Trophoblast cell (in vitro differentiated cells and primary cell): ENCODE measurements around the gene ATP5MK.

Experiments
- DNase-seq, 2 donors: peaks; one replicate each; pipeline ENCODE4 v3.0.0-alpha.2; 2016
- H2AFZ ChIP-seq: 2 replicates; pipeline ENCODE4 v1.6.1; 2013; ENCODE audit warnings: low read length, moderate library complexity, mild to moderate bottlenecking; ENCODE audit not compliant: insufficient read depth, poor library complexity
- H2AK5ac ChIP-seq: 2 replicates; pipeline ENCODE4 v1.6.1; 2013; ENCODE audit warnings: mild to moderate bottlenecking, low read length
- H2BK120ac ChIP-seq: 2 replicates; pipeline ENCODE4 v1.6.1; 2013; ENCODE audit warnings: low read length, mild to moderate bottlenecking, moderate library complexity; ENCODE audit not compliant: insufficient read depth, poor library complexity
- H2BK12ac ChIP-seq: 2 replicates; pipeline ENCODE4 v1.6.1; 2013; ENCODE audit warnings: mild to moderate bottlenecking, low read length, moderate library complexity
- H2BK5ac ChIP-seq: 2 replicates; pipeline ENCODE4 v1.6.1; 2013; ENCODE audit warnings: low read length, low read depth, moderate library complexity, mild to moderate bottlenecking; ENCODE audit not compliant: poor library complexity
- H3K14ac ChIP-seq: 2 replicates; pipeline ENCODE4 v1.6.1; 2013; ENCODE audit warnings: mild to moderate bottlenecking, low read length
- H3K18ac ChIP-seq: 2 replicates; pipeline ENCODE4 v1.6.1; 2013; ENCODE audit warnings: mild to moderate bottlenecking, low read length
- H3K23ac ChIP-seq: 2 replicates; pipeline ENCODE4 v1.6.1; 2013; ENCODE audit warnings: low read length
- H3K27ac ChIP-seq: 2 replicates; pipeline ENCODE4 v1.5.1; 2013; ENCODE audit warnings: low read depth, mild to moderate bottlenecking, inconsistent platforms, low read length, moderate library complexity
- H3K27me3 ChIP-seq: 2 replicates; pipeline ENCODE4 v1.6.1; 2013; ENCODE audit warnings: inconsistent platforms, mild to moderate bottlenecking, low read length, moderate library complexity; ENCODE audit not compliant: insufficient read depth
- H3K36me3 ChIP-seq, 2 experiments: 1 replicate in 1 of 2; 2 replicates in 1 of 2; pipeline ENCODE4 v1.6.1; 2013; ENCODE audit warnings: low read length in 2 of 2, mild to moderate bottlenecking in 2 of 2, moderate library complexity in 1 of 2; ENCODE audit not compliant: insufficient read depth in 2 of 2, control insufficient read depth in 1 of 2
- H3K4ac ChIP-seq: 2 replicates; pipeline ENCODE4 v1.6.1; 2013; ENCODE audit warnings: low read depth, mild to moderate bottlenecking, low read length, moderate library complexity
- H3K4me1 ChIP-seq, 2 experiments: 1 replicate in 1 of 2; 2 replicates in 1 of 2; pipeline ENCODE4 v1.6.1; 2013; ENCODE audit warnings: low read length in 2 of 2, mild to moderate bottlenecking in 2 of 2, moderate library complexity in 1 of 2; ENCODE audit not compliant: insufficient read depth in 2 of 2, control insufficient read depth in 1 of 2
- H3K4me2 ChIP-seq: 2 replicates; pipeline ENCODE4 v1.6.1; 2013; ENCODE audit warnings: inconsistent platforms, mild to moderate bottlenecking, low read length, moderate library complexity
- H3K4me3 ChIP-seq: 2 replicates; pipeline ENCODE4 v1.5.1; 2013; ENCODE audit warnings: mild to moderate bottlenecking, low read depth, low read length, inconsistent platforms
- H3K79me1 ChIP-seq: one replicate; pipeline ENCODE4 v1.6.1; 2013; ENCODE audit warnings: low read length
- H3K79me2 ChIP-seq: 2 replicates; pipeline ENCODE4 v1.6.1; 2013; ENCODE audit warnings: low read length, mild to moderate bottlenecking; ENCODE audit not compliant: control insufficient read depth, insufficient read depth, poor library complexity
- H3K9ac ChIP-seq: 2 replicates; pipeline ENCODE4 v1.6.1; 2013; ENCODE audit warnings: mild to moderate bottlenecking, low read length
- H3K9me3 ChIP-seq: 2 replicates; pipeline ENCODE4 v1.6.1; 2013; ENCODE audit warnings: low read depth, mild to moderate bottlenecking, control low read depth, inconsistent platforms, low read length; ENCODE audit not compliant: insufficient read depth
- H4K12ac ChIP-seq: 2 replicates; pipeline ENCODE4 v1.6.1; 2013; ENCODE audit warnings: low read depth, mild to moderate bottlenecking, low read length, moderate library complexity
- H4K8ac ChIP-seq: 2 replicates; pipeline ENCODE4 v1.6.1; 2013; ENCODE audit warnings: low read depth, mild to moderate bottlenecking, low read length, moderate library complexity
- H4K91ac ChIP-seq: one replicate; pipeline ENCODE4 v1.6.1; 2013; ENCODE audit warnings: low read depth, mild to moderate bottlenecking, low read length, moderate library complexity
- whole genome bisulfite sequencing: extraction: QIAGEN DNeasy Blood & Tissue Kit; methylation state at CpG from one replicate; pipeline ENCODE4 v1.1.7; 2013; ENCODE audit warnings: missing lambda C conversion rate; ENCODE audit not compliant: insufficient read length, insufficient coverage; ENCODE audit errors: extremely low coverage; 5-methylcytosine and 5-hydroxymethylcytosine counted together

ATP5MK gene

GRCh38 chr10:103442031-103442461 lies 45.8 kb upstream of the ATP5MK start:
- H3K9ac ChIP-seq: no peak overlapping the region
- H3K27ac ChIP-seq: no peak overlapping the region
- H2BK120ac ChIP-seq: no peak overlapping the region
- DNase-seq: peak in 1 of 2 donors; percentile 31
- peaks cover 2% of the 10 kb centered on the region for H3K9me3 ChIP-seq
- H2BK5ac ChIP-seq: no peak overlapping the region
- H2BK12ac ChIP-seq: no peak overlapping the region
- no peak overlapping the region for H4K91ac ChIP-seq
- H4K8ac ChIP-seq: no peak overlapping the region
- H3K4me3 ChIP-seq: no peak overlapping the region
- WGBS: no CpG with 5 or more reads among the region's 13 CpGs
- H3K79me1 ChIP-seq: no peaks in the 10 kb centered on the region
- peaks cover 80 to 88% of the 10 kb centered on the region in 2 experiments for H3K36me3 ChIP-seq
- no peak overlapping the region for H3K4ac ChIP-seq
- H3K4me1 ChIP-seq: no peaks in the 10 kb centered on the region
- no peak overlapping the region for H3K4me2 ChIP-seq
- no peak overlapping the region for H3K18ac ChIP-seq
- no peak overlapping the region for H3K14ac ChIP-seq
- H3K27me3 ChIP-seq: no peaks in the 10 kb centered on the region
- no peaks in the 10 kb centered on the region for H3K79me2 ChIP-seq
- H2AFZ ChIP-seq: no peak overlapping the region
- H2AK5ac ChIP-seq: no peak overlapping the region
- H4K12ac ChIP-seq: no peak overlapping the region
- no peak overlapping the region for H3K23ac ChIP-seq

GRCh38 chr10:103441611-103442010 lies 45.3 kb upstream of the ATP5MK start:
- Histone ChIP-seq H3K79me1 (no peaks in the 10 kb centered on the region), H3K4ac (no peak overlapping the region), H3K9ac (no peak overlapping the region), H2AK5ac (no peak overlapping the region), H3K4me1 (no peaks in the 10 kb centered on the region), H3K4me2 (no peak overlapping the region), H4K12ac (no peak overlapping the region), H3K36me3 (peaks cover 77 to 88% of the 10 kb centered on the region in 2 experiments), H2AFZ (no peak overlapping the region), H3K9me3 (peaks cover 2% of the 10 kb centered on the region), H3K27me3 (no peaks in the 10 kb centered on the region), H3K23ac (no peak overlapping the region), H2BK12ac (no peak overlapping the region), H4K8ac (no peak overlapping the region), H3K14ac (no peak overlapping the region), H3K18ac (no peak overlapping the region), H3K27ac (no peak overlapping the region), H3K4me3 (no peak overlapping the region), H3K79me2 (no peaks in the 10 kb centered on the region), H2BK5ac (no peak overlapping the region), H4K91ac (no peak overlapping the region), H2BK120ac (no peak overlapping the region)
- WGBS: no CpG with 5 or more reads among the region's 8 CpGs
- no peak for DNase-seq

GRCh38 chr10:103441206-103441605 lies 44.9 kb upstream of the ATP5MK start:
- Histone ChIP-seq H3K4me2 (no peak overlapping the region), H2AFZ (no peak overlapping the region), H3K36me3 (peaks cover 76 to 88% of the 10 kb centered on the region in 2 experiments), H4K91ac (no peak overlapping the region), H4K12ac (no peak overlapping the region), H3K9me3 (peaks cover 2% of the 10 kb centered on the region), H3K4me3 (no peak overlapping the region), H4K8ac (no peak overlapping the region), H3K79me1 (no peaks in the 10 kb centered on the region), H3K79me2 (no peaks in the 10 kb centered on the region), H3K4ac (no peak overlapping the region), H2AK5ac (no peak overlapping the region), H3K18ac (no peak overlapping the region), H3K9ac (no peak overlapping the region), H2BK120ac (no peak overlapping the region), H3K27me3 (no peaks in the 10 kb centered on the region), H2BK5ac (no peak overlapping the region), H3K14ac (no peak overlapping the region), H3K4me1 (no peaks in the 10 kb centered on the region), H3K23ac (no peak overlapping the region), H3K27ac (no peak overlapping the region), H2BK12ac (no peak overlapping the region)
- WGBS: no CpG with 5 or more reads among the region's 8 CpGs
- DNase-seq: peak in 1 of 2 donors; percentile 32

GRCh38 chr10:103440416-103440815 lies 44.1 kb upstream of the ATP5MK start:
- H3K36me3 ChIP-seq: peaks cover 75 to 83% of the 10 kb centered on the region in 2 experiments
- H3K9me3 ChIP-seq: peaks cover 2% of the 10 kb centered on the region
- H2AK5ac ChIP-seq: no peak overlapping the region
- no peak overlapping the region for H4K8ac ChIP-seq
- H2BK120ac ChIP-seq: no peak overlapping the region
- DNase-seq: no peak
- H3K14ac ChIP-seq: no peak overlapping the region
- no peak overlapping the region for H2AFZ ChIP-seq
- no peak overlapping the region for H3K4me2 ChIP-seq
- no peak overlapping the region for H3K4me3 ChIP-seq
- WGBS: no CpG with 5 or more reads among the region's 14 CpGs
- H3K27ac ChIP-seq: no peak overlapping the region
- H3K9ac ChIP-seq: no peak overlapping the region
- H2BK12ac ChIP-seq: no peak overlapping the region
- H3K18ac ChIP-seq: no peak overlapping the region
- no peak overlapping the region for H4K91ac ChIP-seq
- H2BK5ac ChIP-seq: no peak overlapping the region
- H4K12ac ChIP-seq: no peak overlapping the region
- no peak overlapping the region for H3K4ac ChIP-seq
- no peaks in the 10 kb centered on the region for H3K79me2 ChIP-seq
- H3K79me1 ChIP-seq: no peaks in the 10 kb centered on the region
- no peak overlapping the region for H3K23ac ChIP-seq
- no peaks in the 10 kb centered on the region for H3K27me3 ChIP-seq
- no peaks in the 10 kb centered on the region for H3K4me1 ChIP-seq
